HG03520 (cell line): ENCODE data around the gene PEX5L.
"Not testable (repeated sequence)": the region's sequence is repeated elsewhere in the genome, so short reads cannot be mapped to it uniquely, and the experiment has no call there.

Source experiments
- ATAC-seq: cut with Tn5 transposase; IDR thresholded peaks from one replicate; pipeline ENCODE4 v1.9.1; 2021; ENCODE audit warnings: mild to moderate bottlenecking, moderate library complexity; ENCODE audit not compliant: unreplicated experiment

The PEX5L gene

GRCh38 chr3:179794355-179794754 is 242.4 kb downstream of the PEX5L start:
- ATAC-seq = no peak

DNA sequence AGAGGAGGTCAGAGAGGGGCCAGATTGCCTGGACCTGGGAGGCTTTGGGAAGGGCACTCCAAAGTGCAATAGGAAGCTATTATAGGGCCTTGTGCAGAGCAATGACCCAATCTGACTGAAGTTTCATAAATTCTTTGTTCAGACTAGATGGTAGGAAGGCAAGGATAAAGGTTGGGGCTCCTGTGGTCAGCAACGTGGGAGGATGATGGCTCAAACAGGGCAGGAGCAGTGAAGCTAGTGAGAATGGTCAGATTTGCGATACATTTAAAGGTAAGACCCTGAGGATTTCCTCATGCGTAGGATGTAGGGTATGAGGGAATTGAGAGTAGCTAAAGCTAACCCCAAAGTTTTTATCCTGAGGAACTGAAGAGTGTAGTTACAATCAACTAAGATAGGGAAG is 244.9 kb downstream of the PEX5L start:
- ATAC-seq = no peak

GRCh38 chr3:179788996-179789395 is 247.7 kb downstream of the PEX5L start:
- ATAC-seq = no peak

DNA sequence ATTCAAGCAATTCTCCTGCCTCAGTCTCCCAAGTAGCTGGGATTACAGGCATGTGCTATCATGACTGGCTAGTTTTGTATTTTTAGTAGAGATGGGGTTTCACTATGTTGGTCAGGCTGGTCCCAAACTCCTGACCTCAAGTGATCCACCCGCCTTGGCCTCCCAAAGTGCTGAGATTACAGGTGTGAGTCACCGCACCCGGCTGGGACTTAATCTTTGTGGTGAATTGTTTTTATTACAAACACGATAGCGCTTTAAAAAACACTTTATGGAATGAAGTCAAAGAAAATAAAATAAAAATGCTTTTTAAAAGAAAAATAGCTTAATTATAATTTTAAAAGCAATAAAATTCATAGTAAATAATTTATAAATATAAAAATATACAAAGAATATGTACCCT is 253.9 kb downstream of the PEX5L start:
- ATAC-seq = not testable (repeated sequence)

GRCh38 chr3:179775416-179776122 is 261.2 kb downstream of the PEX5L start:
- no peak for ATAC-seq

DNA sequence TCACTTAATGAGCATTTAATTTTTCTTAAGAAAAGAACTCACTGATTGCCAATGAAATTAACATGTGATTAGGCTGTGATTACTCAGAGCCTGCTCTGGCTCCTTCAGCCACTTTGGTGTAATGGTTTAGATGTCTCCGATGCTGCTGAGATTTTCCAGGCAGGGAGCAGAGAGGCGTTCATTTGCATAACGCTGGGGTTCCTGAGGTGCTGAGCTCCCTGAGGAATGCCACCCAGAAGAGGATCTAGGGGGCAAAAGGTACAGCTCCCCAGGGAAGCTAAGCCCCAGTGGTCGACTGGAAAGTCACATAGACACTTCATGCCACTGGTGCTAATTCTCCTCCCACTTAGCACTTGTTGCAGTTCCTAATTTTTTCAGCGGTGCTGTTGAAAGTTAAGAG is 264.4 kb downstream of the PEX5L start:
- ATAC-seq = no peak

DNA sequence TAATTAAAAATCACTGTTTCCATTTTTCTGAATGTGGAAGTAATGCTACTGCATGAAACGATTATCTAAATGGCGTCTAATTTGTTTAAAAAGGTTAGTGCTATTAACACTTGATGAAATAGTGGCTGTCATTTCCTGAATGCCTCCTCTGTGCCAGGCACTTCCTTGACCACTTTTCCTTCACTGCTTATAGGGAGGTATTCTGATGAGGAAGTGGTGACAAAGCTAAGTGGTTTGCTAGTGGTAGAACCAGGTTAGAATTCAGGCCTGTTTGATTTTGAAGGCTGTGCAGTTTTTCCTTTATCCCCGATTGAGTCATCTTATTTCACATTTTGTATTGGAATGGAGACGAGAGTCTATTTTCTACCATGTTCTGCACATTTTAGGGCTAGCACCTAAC is 264.9 kb downstream of the PEX5L start:
- ATAC-seq = no peak

GRCh38 chr3:179769411-179770247 is 267.1 kb downstream of the PEX5L start:
- ATAC-seq = no peak

DNA sequence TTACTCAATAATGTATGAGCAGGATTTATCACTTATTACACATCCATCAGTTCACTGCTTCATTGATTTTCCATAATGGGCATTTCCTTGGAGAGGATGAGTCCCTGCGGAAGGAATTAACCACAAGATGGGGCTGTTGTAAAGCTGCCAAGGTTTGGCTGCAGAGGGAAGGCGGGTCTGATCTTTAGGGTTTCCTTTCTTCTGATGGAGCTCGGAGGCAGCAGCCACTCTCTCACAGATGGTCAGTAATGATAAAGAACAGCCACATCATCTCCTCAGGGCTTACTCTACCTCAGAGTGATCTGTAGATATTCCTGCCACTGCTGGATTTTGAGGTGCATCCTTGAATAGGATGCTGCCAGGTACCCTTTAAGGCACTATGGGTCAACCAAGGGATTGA is 268.7 kb downstream of the PEX5L start:
- no peak for ATAC-seq

- no peak for ATAC-seq
Observed at GRCh38 chr3:179766416-179767133, 270.2 kb downstream of the PEX5L start.

- no peak for ATAC-seq
Observed at GRCh38 chr3:179765396-179765795, 271.3 kb downstream of the PEX5L start.

GRCh38 chr3:179760944-179761343 is 275.8 kb downstream of the PEX5L start:
- ATAC-seq = no peak

GRCh38 chr3:179750720-179751328 is 285.9 kb downstream of the PEX5L start:
- no peak for ATAC-seq

DNA sequence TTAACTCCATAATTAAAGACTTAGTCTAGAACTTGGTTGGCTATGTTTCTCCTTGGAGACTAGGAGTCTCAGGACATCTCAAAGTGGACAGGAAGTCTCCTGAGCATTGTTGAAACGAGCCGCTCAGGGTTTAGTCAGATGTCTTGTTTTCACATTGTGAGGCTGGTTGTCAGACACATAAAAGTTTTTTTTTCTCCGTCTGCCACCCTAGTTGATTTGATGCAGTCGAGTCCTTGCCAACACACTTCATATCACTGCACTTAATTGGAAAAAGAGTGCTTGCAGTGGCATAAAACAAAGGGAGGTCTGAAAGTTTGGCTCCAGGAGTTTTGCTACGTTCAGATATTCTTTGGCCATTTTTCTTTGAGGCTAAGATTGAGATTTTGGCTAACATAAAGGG is 291.0 kb downstream of the PEX5L start:
- ATAC-seq = no peak

DNA sequence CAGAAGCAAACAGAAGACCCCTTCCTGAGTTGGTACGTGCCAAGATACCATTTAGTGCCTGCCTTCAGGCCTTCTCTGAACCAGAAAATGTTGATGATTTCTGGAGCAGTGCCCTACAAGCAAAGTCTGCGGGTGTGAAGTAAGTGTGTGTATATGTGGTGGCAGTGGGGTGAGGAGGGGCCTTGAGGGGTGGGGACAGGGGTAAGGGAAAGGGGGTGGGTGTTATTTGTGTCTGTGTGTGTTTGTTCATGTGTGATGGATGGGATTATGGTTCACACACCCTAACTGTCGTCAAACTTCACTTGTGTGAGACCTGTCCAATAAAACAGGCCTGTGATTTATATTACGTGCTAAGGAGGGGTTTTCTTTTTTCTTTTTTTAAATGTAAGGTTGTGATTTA is 291.7 kb downstream of the PEX5L start:
- no peak for ATAC-seq
